HepG2 (cell line): ENCODE measurements around the gene TFAP2A. TPM values are rescaled to one million over a fixed set of nuclear protein-coding genes. Genes with fewer than 3 reads are reported as not detected.

Experiments used
- ATAC-seq: fragments of 200-7000 bp; cut with Tn5 transposase; 3 replicates; pipeline ENCODE4 v1.9.1; 2020; ENCODE audit warnings: mild to moderate bottlenecking, moderate library complexity
- BruUV-seq: library from RNA; stranded (reverse); fragments of 400-500 nt; replicated peaks from 2 replicates; lab custom pipeline; 2021; lab: Mats Ljungman, UMichigan
- CTCF ChIA-PET: fragments of 300-600 bp; formaldehyde crosslinking; extraction: SDS; loops from one replicate; lab custom pipeline; 2021; ENCODE audit warnings: low total read pairs, inconsistent platforms, low intra/inter-chr PET ratio; lab: Yijun Ruan, JAX
- POLR2A ChIA-PET: fragments of 350-600 bp; sonication (Branson Sonifier 250); formaldehyde crosslinking; loops from one replicate; lab custom pipeline; 2020; ENCODE audit warnings: antibody characterized with exemption, inconsistent platforms; lab: Yijun Ruan, JAX
- DNase-seq: peaks from one replicate; pipeline ENCODE4 v3.0.0-alpha.2; 2015; ENCODE audit warnings: low spot score
- FAIRE-seq: peaks from 3 replicates; lab custom pipeline; 2011; peaks lifted over from hg19 to GRCh38; lab: Jason Lieb, UNC
- H2AFZ ChIP-seq: one replicate; pipeline ENCODE4 v1.6.1; 2011; ENCODE audit warnings: low read length, inconsistent platforms
- H3K27ac ChIP-seq: fragments of 300-600 bp; 3 replicates; pipeline ENCODE4 v1.8.0; 2011; ENCODE audit warnings: mixed run types, mild to moderate bottlenecking, mixed read lengths, low read length, inconsistent platforms; ENCODE audit not compliant: insufficient read depth; ENCODE audit errors: extremely low read length
- H3K27me3 ChIP-seq, 2 experiments: fragments of 200-600 bp in 1 of 2; 2 replicates in 1 of 2; 3 replicates in 1 of 2; pipeline versions ENCODE4 v1.6.0 to v1.8.0; 2011; ENCODE audit warnings: low read length in 2 of 2, mild to moderate bottlenecking in 2 of 2, moderate library complexity in 2 of 2, inconsistent platforms in 1 of 2; ENCODE audit not compliant: insufficient read depth in 2 of 2, control insufficient read depth in 1 of 2
- H3K36me3 ChIP-seq, 2 experiments: fragments of 200-600 bp in 1 of 2; replicated peaks in 1 of 2; 2 replicates in 1 of 2; 3 replicates in 1 of 2; pipeline versions ENCODE4 v1.5.1 to v1.8.0; 2011; ENCODE audit warnings: low read length in 2 of 2, inconsistent platforms in 1 of 2; ENCODE audit not compliant: insufficient read depth in 2 of 2, control insufficient read depth in 1 of 2
- H3K4me1 ChIP-seq: 2 replicates; pipeline ENCODE4 v1.5.1; 2012; ENCODE audit warnings: low read length, inconsistent platforms; ENCODE audit not compliant: insufficient read depth
- H3K4me2 ChIP-seq: 2 replicates; pipeline ENCODE4 v1.6.0; 2011; ENCODE audit warnings: low read depth, low read length, inconsistent platforms
- H3K4me3 ChIP-seq, 3 experiments: fragments of 200-600 bp in 1 of 3; sonication (generic), shearing (Covaris generic) in 1 of 3; replicated peaks in 1 of 3; 2 replicates each; pipeline ENCODE4 v1.5.1; 2011 to 2016; ENCODE audit warnings: low read length in 3 of 3, inconsistent platforms in 2 of 3, low read depth in 2 of 3, mild to moderate bottlenecking in 2 of 3, control low read depth in 1 of 3, mixed read lengths in 1 of 3; ENCODE audit not compliant: insufficient read depth in 1 of 3
- H3K79me2 ChIP-seq: one replicate; pipeline ENCODE4 v1.6.1; 2011; ENCODE audit warnings: low read length, inconsistent platforms; ENCODE audit not compliant: insufficient read depth
- H3K9ac ChIP-seq: 2 replicates; pipeline ENCODE4 v1.6.0; 2011; ENCODE audit warnings: mild to moderate bottlenecking, low read depth, low read length, inconsistent platforms; ENCODE audit not compliant: insufficient read depth
- H3K9me3 ChIP-seq: 2 replicates; pipeline ENCODE4 v1.5.1; 2012; ENCODE audit warnings: mild to moderate bottlenecking, low read length
- H4K20me1 ChIP-seq: 2 replicates; pipeline ENCODE4 v1.6.0; 2011; ENCODE audit warnings: inconsistent platforms, mild to moderate bottlenecking, low read length, moderate library complexity; ENCODE audit not compliant: insufficient read depth
- CTCF ChIP-seq: sonication (generic); formaldehyde crosslinking; IDR thresholded peaks from 2 replicates; pipeline ENCODE4 v1.5.0; 2020; ENCODE audit warnings: mild to moderate bottlenecking, missing genetic modification reagents, moderate library complexity
- GATAD2A ChIP-seq: IDR thresholded peaks from 2 replicates; pipeline ENCODE4 v1.6.1; 2016
- LBX2 ChIP-seq: sonication (generic); formaldehyde crosslinking; IDR thresholded peaks from 2 replicates; pipeline ENCODE4 v1.5.0; 2020; ENCODE audit warnings: missing genetic modification reagents, mild to moderate bottlenecking, borderline replicate concordance
- MAFK ChIP-seq, 2 experiments: IDR thresholded peaks in 1 of 2; conservative IDR thresholded peaks in 1 of 2; 2 replicates each; pipeline ENCODE4 v1.6.1; 2011; ENCODE audit warnings: improper control_type of control experiment in 2 of 2, low read length in 2 of 2
- NFRKB ChIP-seq: fragments of 450-650 bp; IDR thresholded peaks from 2 replicates; pipeline ENCODE4 v1.6.1; 2017
- RFXANK ChIP-seq: IDR thresholded peaks from 2 replicates; pipeline ENCODE4 v1.6.1; 2016
- SCMH1 ChIP-seq: sonication (generic); formaldehyde crosslinking; IDR thresholded peaks from 2 replicates; pipeline ENCODE4 v1.9.0; 2021; ENCODE audit warnings: missing genetic modification reagents, mild to moderate bottlenecking, borderline replicate concordance
- STAG1 ChIP-seq: sonication (generic); formaldehyde crosslinking; IDR thresholded peaks from 2 replicates; pipeline ENCODE4 v1.4.0; 2020; ENCODE audit warnings: missing genetic modification reagents
- TBX2 ChIP-seq: sonication (generic); formaldehyde crosslinking; IDR thresholded peaks from 2 replicates; pipeline ENCODE4 v1.5.0; 2020; ENCODE audit warnings: missing genetic modification reagents, mild to moderate bottlenecking, borderline replicate concordance
- THAP11 ChIP-seq: IDR thresholded peaks from 2 replicates; pipeline ENCODE4 v1.6.1; 2016; ENCODE audit warnings: missing biosample characterization, missing genetic modification reagents
- TOE1 ChIP-seq: sonication (generic); formaldehyde crosslinking; IDR thresholded peaks from 2 replicates; pipeline ENCODE4 v1.4.0; 2020; ENCODE audit warnings: mild to moderate bottlenecking, missing genetic modification reagents
- ZFP37 ChIP-seq: sonication (generic); formaldehyde crosslinking; IDR thresholded peaks from 2 replicates; pipeline ENCODE4 v1.4.0; 2020; ENCODE audit warnings: missing genetic modification reagents, borderline replicate concordance
- ZFP91 ChIP-seq: sonication (generic); formaldehyde crosslinking; IDR thresholded peaks from 2 replicates; pipeline ENCODE4 v1.9.0; 2022; ENCODE audit warnings: missing genetic modification reagents, mild to moderate bottlenecking, borderline replicate concordance
- ZKSCAN1 ChIP-seq: fragments of 150-350 bp; IDR thresholded peaks from 2 replicates; pipeline ENCODE4 v1.6.1; 2014; ENCODE audit warnings: low read length
- ZNF263 ChIP-seq: sonication (generic); formaldehyde crosslinking; IDR thresholded peaks from 2 replicates; pipeline ENCODE4 v1.4.0; 2020; ENCODE audit warnings: missing genetic modification reagents
- ZNF513 ChIP-seq: sonication (generic); formaldehyde crosslinking; conservative IDR thresholded peaks from 2 replicates; pipeline ENCODE4 v1.5.0; 2020; ENCODE audit warnings: missing genetic modification reagents
- ZSCAN20 ChIP-seq: sonication (generic); formaldehyde crosslinking; IDR thresholded peaks from 2 replicates; pipeline ENCODE4 v1.4.0; 2020; ENCODE audit warnings: missing genetic modification reagents, mild to moderate bottlenecking, borderline replicate concordance
- ZUFSP ChIP-seq: sonication (generic); formaldehyde crosslinking; IDR thresholded peaks from 2 replicates; pipeline ENCODE4 v1.9.0; 2021; ENCODE audit warnings: missing genetic modification reagents, mild to moderate bottlenecking, borderline replicate concordance
- WGBS: methylation state at CpG from one replicate; pipeline ENCODE4 v1.1.6; 2017; ENCODE audit warnings: low lambda C conversion rate; 5-methylcytosine and 5-hydroxymethylcytosine counted together
- in situ Hi-C: cut with HindIII; loops from 2 replicates; pipeline ENCODE4 v1.10.0; 2017; ENCODE audit warnings: low pct_unique_long_range_greater_than_20kb; ENCODE audit not compliant: extremely low pct_ligation_motif_present
- intact Hi-C: fragments of 100-400 bp; cut with micrococcal nuclease; formaldehyde crosslinking; loops from one replicate; pipeline ENCODE4 v1.10.0; 2022; ENCODE audit not compliant: unreplicated experiment
- polyA plus RNA-seq, 8 experiments: library from polyadenylated mRNA; depleted of rRNA in 3 of 8; stranded (reverse) in 7 of 8; unstranded in 1 of 8; fragments of >200 nt; fragmentation: Illumina TruSeq in 4 of 8; extraction: Trizol in 4 of 8; gene quantifications; 2 replicates each; pipeline versions ENCODE4 v1.2.1 to v1.2.3, GENCODE V29; 2011 to 2016; ENCODE audit warnings: low read depth in 4 of 8, missing spikeins in 1 of 8, mixed read lengths in 1 of 8; ENCODE audit not compliant: insufficient read depth in 1 of 8
- total RNA-seq, 5 experiments: library from RNA; depleted of rRNA; stranded (reverse); fragments of >200 nt; fragmentation: Illumina TruSeq; extraction: Trizol; gene quantifications; 2 replicates each; pipeline ENCODE4 v1.2.3, GENCODE V29; 2016; ENCODE audit warnings: low read depth in 1 of 5

Gene TFAP2A
- total and polyA plus RNA-seq, 2 of the 13 experiments (the other 11 are each of a cell fraction or from before 2014, with no cell fraction given): not detected

GRCh38 chr6:10441004-10441654 is 26.3 kb upstream of the TFAP2A start:
- WGBS: 4% methylated on average over 7 of the region's 7 CpGs
- intact Hi-C loops: no loop called here
- peak overlapping the region in 1 of 3 experiments; percentile 11; a peak in 1 of 6 replicates for H3K4me3 ChIP-seq
- no TSS peak for BruUV-seq
- H3K27ac ChIP-seq: no peak overlapping the region
- no peaks in the 10 kb centered on the region for H3K79me2 ChIP-seq
- CTCF ChIA-PET: no interaction called here
- H3K4me2 ChIP-seq: peak overlapping the region; percentile 55
- ATAC-seq (peak; percentile 97), FAIRE-seq (peak; percentile 80), DNase-seq (peak; percentile 63)
- peaks cover 17% of the 10 kb centered on the region for H3K4me1 ChIP-seq
- H3K27me3 ChIP-seq: no peaks in the 10 kb centered on the region; a peak in 1 of 5 replicates
- H4K20me1 ChIP-seq: no peaks in the 10 kb centered on the region
- H3K9me3 ChIP-seq: no peaks in the 10 kb centered on the region
- H3K9ac ChIP-seq: no peak overlapping the region
- H3K36me3 ChIP-seq: no peaks in the 10 kb centered on the region
- POLR2A ChIA-PET: no interaction called here
- peak overlapping the region; percentile 33 for H2AFZ ChIP-seq
- in situ Hi-C loops: loop anchor here (25.0 kb wide), 3 partner anchors 404 to 1904 kb away; no protein-coding TSS in a partner anchor
- peak; percentile 21; the same call in 1 of the 2 replicates for TF ChIP-seq GATAD2A
- TF ChIP-seq TOE1 (CRISPR knock-in tag): no peak
- TF ChIP-seq ZKSCAN1: no peak
- no peak for TF ChIP-seq LBX2
- no peak for TF ChIP-seq ZNF263
- TF ChIP-seq THAP11: no peak
- TF ChIP-seq ZUFSP (CRISPR knock-in tag): no peak
- no peak for TF ChIP-seq SCMH1 (CRISPR knock-in tag)
- TF ChIP-seq NFRKB: no peak
- TF ChIP-seq CTCF (CRISPR knock-in tag): peak; percentile 51
- TF ChIP-seq MAFK (conservative IDR thresholded peaks at IDR 0.05 in 1 of 2, IDR thresholded peaks at IDR 0.05 in 1 of 2; ENCODE audit: low read length in 2 of 2): peak in 1 of 2 experiments; percentile 48; a peak in 1 of 4 replicates
- no peak for TF ChIP-seq ZSCAN20 (CRISPR knock-in tag)
- no peak for TF ChIP-seq ZNF513 (CRISPR knock-in tag)
- peak; percentile 37 for TF ChIP-seq STAG1 (CRISPR knock-in tag)
- no peak for TF ChIP-seq ZFP37 (CRISPR knock-in tag)
- TF ChIP-seq RFXANK (CRISPR knock-in tag): no peak
- TF ChIP-seq ZFP91: no peak
- peak; percentile 36; the same call in 1 of the 2 replicates for TF ChIP-seq TBX2
